HG03025 (cell line): ENCODE measurements around the gene PLXNC1.

Experiments used
- ATAC-seq: cut with Tn5 transposase; IDR thresholded peaks from one replicate; pipeline ENCODE4 v1.9.1; 2021; ENCODE audit warnings: mild to moderate bottlenecking, moderate library complexity; ENCODE audit not compliant: unreplicated experiment, low FRiP score

PLXNC1 gene

GRCh38 chr12:94326727-94327126 is 178.3 kb downstream of the PLXNC1 start:
- ATAC-seq = no peak

GRCh38 chr12:94327809-94328208 is 179.4 kb downstream of the PLXNC1 start:
- no peak for ATAC-seq

GRCh38 chr12:94329366-94329765 is 181.0 kb downstream of the PLXNC1 start:
- ATAC-seq = no peak

- no peak for ATAC-seq
Measured at GRCh38 chr12:94333396-94333795, 185.0 kb downstream of the PLXNC1 start.

GRCh38 chr12:94336211-94336925 is 188.0 kb downstream of the PLXNC1 start:
- no peak for ATAC-seq

- no peak for ATAC-seq
Measured at GRCh38 chr12:94338006-94338794, 189.8 kb downstream of the PLXNC1 start.

- no peak for ATAC-seq
Measured at GRCh38 chr12:94340573-94340972, 192.2 kb downstream of the PLXNC1 start.

GRCh38 chr12:94353130-94353529 is 204.8 kb downstream of the PLXNC1 start:
- ATAC-seq = no peak
